ENCODE data around the gene NR6A1.

NR6A1 gene

DNA sequence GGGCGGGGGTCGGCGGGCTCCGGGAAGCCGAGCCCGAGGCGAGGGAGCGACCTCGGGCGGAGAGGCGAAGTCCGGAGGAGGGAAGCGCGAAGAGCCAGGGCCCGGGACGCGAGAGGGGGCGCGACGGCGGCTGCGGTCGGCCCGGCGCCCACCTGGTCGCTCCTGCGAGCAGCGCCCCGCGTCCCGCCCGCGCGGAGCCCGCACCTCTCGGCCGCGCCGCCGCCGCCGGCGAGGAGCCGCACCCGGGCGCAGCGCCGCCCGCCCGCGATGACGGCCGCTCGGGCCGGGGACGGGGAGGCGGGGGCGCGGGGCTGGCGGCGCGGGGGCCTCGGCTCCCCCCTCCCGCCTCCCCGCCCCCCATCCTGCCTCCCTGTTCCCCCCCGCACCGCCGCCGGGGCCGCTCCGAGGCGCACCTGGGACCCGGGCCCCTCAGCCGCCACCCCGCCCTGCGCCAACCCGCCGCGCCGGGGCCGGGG, 266.5 kb downstream of the NR6A1 start:
- DNase-seq (ENCODE audit: low read depth in 2 of 2) = no peak

- no peak for DNase-seq (ENCODE audit: low read depth in 2 of 2)
Measured at GRCh38 chr9:124503713-124504529, 267.2 kb downstream of the NR6A1 start.

- DNase-seq (ENCODE audit: low read depth in 2 of 2) = no peak
Measured at GRCh38 chr9:124502711-124503702, 268.1 kb downstream of the NR6A1 start.

- DNase-seq (ENCODE audit: low read depth in 2 of 2) = no peak
Measured at GRCh38 chr9:124501771-124502320, 269.3 kb downstream of the NR6A1 start.

GRCh38 chr9:124500796-124501611, 270.1 kb downstream of the NR6A1 start:
- no peak for DNase-seq (ENCODE audit: low read depth in 2 of 2)

DNA sequence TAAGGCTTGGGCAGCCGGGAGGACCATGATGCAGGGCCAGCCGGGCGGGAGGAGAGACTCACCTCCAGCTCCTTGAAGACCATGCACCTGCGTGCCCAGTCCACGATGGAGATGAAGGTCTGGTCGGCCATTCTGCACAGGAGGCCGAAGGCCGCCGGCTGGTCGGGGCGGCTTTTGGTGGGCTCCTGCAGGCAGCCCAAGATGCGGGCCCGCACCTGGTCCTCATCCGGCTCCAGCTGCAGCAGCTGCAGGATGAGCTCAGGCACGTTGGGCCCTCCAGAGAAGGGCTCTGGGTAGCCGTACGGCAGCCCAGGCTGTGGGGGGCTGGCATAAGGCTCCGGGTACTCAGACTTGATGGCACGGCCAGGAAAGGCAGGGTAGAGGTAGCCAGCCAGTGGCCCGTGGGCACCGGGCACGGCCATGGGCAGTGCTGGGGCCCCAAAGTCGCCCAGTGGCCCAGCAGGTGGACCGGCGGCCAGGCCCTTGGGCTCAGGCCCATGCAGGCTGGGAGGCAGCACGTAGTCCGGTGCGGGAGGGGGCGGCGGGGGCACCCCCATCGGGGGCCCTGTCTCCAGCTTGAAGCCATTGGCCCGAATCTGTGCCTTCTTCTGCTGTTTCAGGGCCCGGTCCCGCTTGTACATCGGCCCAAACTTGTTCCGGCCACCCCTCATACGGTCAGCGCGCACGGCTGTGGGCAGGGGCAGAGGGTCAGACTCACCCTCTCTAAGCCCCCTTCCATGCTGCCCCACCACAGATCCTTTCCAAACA, 270.9 kb downstream of the NR6A1 start:
- DNase-seq (ENCODE audit: low read depth in 2 of 2) = no peak

GRCh38 chr9:124499216-124499615, 271.9 kb downstream of the NR6A1 start:
- DNase-seq (ENCODE audit: low read depth in 2 of 2) = no peak

GRCh38 chr9:124498499-124499146, 272.5 kb downstream of the NR6A1 start:
- DNase-seq (ENCODE audit: low read depth in 2 of 2) = no peak

- no peak for DNase-seq (ENCODE audit: low read depth in 2 of 2)
Measured at GRCh38 chr9:124498040-124498439, 273.1 kb downstream of the NR6A1 start.

DNA sequence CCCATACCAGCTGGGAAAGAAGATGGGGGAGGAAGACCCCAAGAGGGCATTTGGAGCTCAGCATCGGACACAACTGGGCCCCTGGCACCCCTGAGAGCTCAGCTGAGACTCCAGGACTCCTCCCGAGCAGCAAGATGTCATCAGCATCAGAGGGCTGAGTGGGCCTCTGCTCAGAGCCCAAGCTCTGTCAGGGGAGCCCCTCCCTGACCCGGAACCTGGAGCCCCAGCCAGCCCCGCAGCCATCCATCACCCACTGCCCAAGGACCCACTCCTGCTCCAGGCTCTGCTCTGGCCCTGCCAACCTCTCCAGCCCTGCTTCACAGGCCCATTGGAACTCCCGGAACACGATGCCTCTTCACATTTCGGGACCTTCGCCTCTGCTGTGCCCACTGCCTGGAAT, 273.7 kb downstream of the NR6A1 start:
- DNase-seq (ENCODE audit: low read depth in 2 of 2) = no peak

- no peak for DNase-seq (ENCODE audit: low read depth in 2 of 2)
Measured at GRCh38 chr9:124496463-124496862, 274.6 kb downstream of the NR6A1 start.

DNA sequence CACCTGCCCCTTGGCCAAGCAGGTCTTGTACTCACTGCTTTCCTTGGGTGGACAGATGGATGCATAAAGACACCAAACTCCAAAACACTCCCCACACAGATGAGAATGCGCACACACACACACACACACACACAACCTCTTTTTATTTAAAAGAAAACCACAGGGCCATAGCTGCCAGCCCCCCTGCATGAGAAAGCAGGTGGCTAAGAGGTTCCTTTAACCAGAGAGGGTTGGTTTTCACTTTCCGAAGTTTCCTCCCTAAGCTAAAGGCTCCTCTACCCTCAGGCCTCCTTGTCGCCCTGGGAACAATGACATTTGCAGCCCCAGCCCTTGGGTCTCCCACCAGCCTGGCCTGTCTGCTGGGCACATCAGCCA, 275.0 kb downstream of the NR6A1 start:
- DNase-seq (ENCODE audit: low read depth in 2 of 2) = no peak

DNA sequence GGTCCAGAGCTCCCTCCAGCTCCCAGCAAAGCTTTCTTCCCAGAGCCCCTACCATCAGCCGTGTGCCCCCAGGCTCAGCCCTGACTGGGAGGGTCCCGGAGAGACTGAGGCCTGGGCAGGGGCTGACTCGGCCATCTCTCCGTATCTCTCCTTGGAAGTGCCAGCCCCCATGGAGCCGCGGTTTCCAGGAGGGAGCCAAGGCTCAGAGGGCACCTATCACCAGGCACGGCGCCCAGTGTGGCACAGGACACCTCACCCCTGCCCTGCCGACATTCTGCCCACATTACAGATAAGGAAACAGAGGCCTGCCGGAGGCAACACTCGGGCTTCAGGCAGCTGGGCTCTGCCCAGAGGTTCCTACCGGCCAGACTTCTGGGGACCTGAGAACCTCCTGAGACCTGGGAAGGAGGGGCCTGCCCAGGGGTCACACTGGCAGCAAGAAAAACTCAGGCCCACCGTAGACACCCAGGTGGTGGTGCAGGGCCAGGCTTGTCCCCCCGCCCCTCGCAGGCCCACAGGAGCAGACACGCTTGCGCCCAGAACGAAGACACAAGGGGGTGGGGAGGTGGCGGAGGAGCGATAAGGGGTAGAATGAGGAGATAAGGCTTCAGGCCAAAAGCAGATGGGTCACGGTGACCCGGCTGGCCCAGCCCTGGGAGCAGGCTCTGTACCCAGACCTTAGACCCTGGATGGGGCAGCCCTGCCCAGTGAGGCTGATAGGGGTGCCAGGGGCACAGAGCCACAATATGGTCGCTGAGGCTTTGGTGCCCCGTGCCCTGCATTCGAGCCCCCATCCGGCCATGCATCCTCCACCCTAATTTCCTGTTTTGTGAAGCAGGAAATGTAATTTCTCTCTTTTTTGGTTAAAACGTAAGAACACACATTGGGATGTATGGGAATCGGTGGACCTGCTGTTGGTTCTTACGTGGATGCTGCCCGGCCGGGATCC, 275.7 kb downstream of the NR6A1 start:
- DNase-seq (ENCODE audit: low read depth in 2 of 2) = no peak

GRCh38 chr9:124493794-124494479, 277.2 kb downstream of the NR6A1 start:
- DNase-seq (ENCODE audit: low read depth in 2 of 2) = no peak

DNA sequence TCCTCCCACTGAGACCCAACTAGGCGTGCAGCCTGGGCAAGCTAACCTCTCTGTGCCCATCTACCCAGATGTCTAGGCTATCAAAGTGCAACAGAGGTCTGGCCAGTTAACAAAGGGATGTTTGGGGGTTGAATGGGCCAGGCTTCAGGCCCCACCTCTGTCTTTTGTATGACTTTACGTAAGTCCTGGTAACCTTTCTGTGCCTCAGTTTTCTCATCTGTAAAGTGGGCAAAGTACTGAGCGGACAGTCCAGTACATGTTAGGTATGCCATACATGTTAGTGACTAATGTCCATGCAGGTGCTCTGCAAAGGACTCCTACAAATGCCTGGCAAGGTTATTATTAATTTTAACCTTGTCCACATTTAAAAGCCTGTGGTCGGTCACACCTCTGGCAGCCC, 277.9 kb downstream of the NR6A1 start:
- DNase-seq (ENCODE audit: low read depth in 2 of 2) = no peak

DNA sequence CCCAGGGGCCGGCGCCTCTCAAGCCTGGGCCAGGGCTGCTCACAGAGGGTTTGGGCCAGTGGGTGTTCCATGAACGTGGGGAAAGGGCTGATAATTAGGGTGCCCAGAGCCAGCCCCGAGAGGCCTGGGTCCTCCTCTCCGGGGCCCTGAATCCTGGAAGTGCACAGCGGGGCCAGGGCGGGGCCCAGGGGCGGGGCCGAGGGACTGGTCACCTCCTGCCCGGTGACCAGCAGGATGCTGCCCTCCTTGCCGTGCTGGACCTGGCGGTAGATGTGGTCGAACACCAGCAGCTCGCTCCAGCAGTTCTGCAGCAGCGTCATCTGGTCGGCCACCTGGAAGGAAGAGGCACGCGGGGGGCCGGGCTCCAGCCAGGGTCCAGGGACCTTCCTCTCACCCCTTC, 278.3 kb downstream of the NR6A1 start:
- no peak for DNase-seq (ENCODE audit: low read depth in 2 of 2)

GRCh38 chr9:124491049-124491975, 279.8 kb downstream of the NR6A1 start:
- no peak for DNase-seq (ENCODE audit: low read depth in 2 of 2)

Data from stimulated activated CD4-positive, alpha-beta T cell treated with anti-CD3 and anti-CD28 coated beads, Interleukin-15, amount 100 ng/mL, for 48 hours (primary cell).